H1 (cell line): ENCODE measurements around the gene NFIC. TPM values are rescaled to one million over a fixed set of nuclear protein-coding genes. Genes with fewer than 3 reads are reported as not detected.

Experiments used
- CTCF ChIA-PET: fragments of 300-600 bp; sonication (Branson Sonifier 250); formaldehyde crosslinking; loops from one replicate; lab custom pipeline; 2021; ENCODE audit not compliant: partially characterized antibody; lab: Charles Lee
- POLR2A ChIA-PET: fragments of 300-600 bp; sonication (Branson Sonifier 250); formaldehyde crosslinking; loops from one replicate; lab custom pipeline; 2021; ENCODE audit warnings: inconsistent platforms; ENCODE audit not compliant: partially characterized antibody; lab: Charles Lee
- DNase-seq, 2 experiments: peaks; one replicate each; pipeline versions ENCODE4 v3.0.0 to v3.0.0-alpha.2; 2010 to 2022; ENCODE audit warnings: low spot score in 2 of 2, low read depth in 1 of 2, mixed read lengths in 1 of 2
- FAIRE-seq: peaks from 2 replicates; lab custom pipeline; 2011; peaks lifted over from hg19 to GRCh38; lab: Jason Lieb, UNC
- H2AFZ ChIP-seq: 2 replicates; pipeline ENCODE4 v1.8.1; 2012; ENCODE audit warnings: low read length, inconsistent platforms
- H2AK5ac ChIP-seq: 2 replicates; pipeline ENCODE4 v1.6.1; 2013; ENCODE audit warnings: low read depth, low read length
- H2BK120ac ChIP-seq: replicated peaks from 2 replicates; pipeline ENCODE3; 2013; ENCODE audit warnings: low read depth, low read length, inconsistent platforms
- H2BK12ac ChIP-seq: 2 replicates; pipeline ENCODE4 v1.6.1; 2013; ENCODE audit warnings: low read depth, low read length
- H2BK15ac ChIP-seq: 2 replicates; pipeline ENCODE4 v1.6.1; 2013; ENCODE audit warnings: low read length
- H2BK20ac ChIP-seq: 2 replicates; pipeline ENCODE4 v1.6.1; 2013; ENCODE audit warnings: low read length
- H2BK5ac ChIP-seq: 2 replicates; pipeline ENCODE4 v1.6.1; 2013; ENCODE audit warnings: low read depth, low read length
- H3K14ac ChIP-seq: 2 replicates; pipeline ENCODE4 v1.6.1; 2013; ENCODE audit warnings: inconsistent platforms; ENCODE audit not compliant: insufficient read length
- H3K18ac ChIP-seq: 2 replicates; pipeline ENCODE4 v1.6.1; 2013; ENCODE audit warnings: low read length; ENCODE audit errors: extremely low read depth
- H3K23ac ChIP-seq: 2 replicates; pipeline ENCODE4 v1.6.1; 2013; ENCODE audit warnings: inconsistent platforms; ENCODE audit not compliant: insufficient read length
- H3K23me2 ChIP-seq: 2 replicates; pipeline ENCODE4 v1.6.1; 2013; ENCODE audit warnings: low read depth, low read length
- H3K27ac ChIP-seq: 2 replicates; pipeline ENCODE4 v1.6.1; 2011; ENCODE audit warnings: low read depth, low read length, inconsistent platforms
- H3K27me3 ChIP-seq, 4 experiments: replicated peaks in 1 of 4; 1 replicate in 1 of 4; 2 replicates in 3 of 4; pipeline versions ENCODE4 v1.6.1 to v1.8.1; 2011 to 2013; ENCODE audit warnings: low read length in 3 of 4, mild to moderate bottlenecking in 3 of 4, inconsistent platforms in 2 of 4, mixed read lengths in 2 of 4, moderate library complexity in 1 of 4; ENCODE audit not compliant: control insufficient read depth in 3 of 4, insufficient read depth in 3 of 4; ENCODE audit errors: extremely low read depth in 1 of 4
- H3K36me3 ChIP-seq, 4 experiments: 2 replicates each; pipeline versions ENCODE4 v1.6.1 to v1.8.1; 2011 to 2013; ENCODE audit warnings: mild to moderate bottlenecking in 4 of 4, low read length in 3 of 4, moderate library complexity in 2 of 4, control low read depth in 1 of 4, inconsistent platforms in 1 of 4; ENCODE audit not compliant: insufficient read depth in 4 of 4, control insufficient read depth in 2 of 4
- H3K4ac ChIP-seq: replicated peaks from 2 replicates; pipeline ENCODE3; 2013; ENCODE audit warnings: low read length, low read depth, mixed read lengths, inconsistent platforms; ENCODE audit not compliant: insufficient read length
- H3K4me1 ChIP-seq, 4 experiments: replicated peaks in 1 of 4; 1 replicate in 1 of 4; 2 replicates in 3 of 4; pipeline versions ENCODE4 v1.6.1 to v1.8.1; 2011 to 2013; ENCODE audit warnings: low read length in 3 of 4, inconsistent platforms in 2 of 4, mixed read lengths in 1 of 4; ENCODE audit not compliant: insufficient read depth in 4 of 4, control insufficient read depth in 3 of 4
- H3K4me2 ChIP-seq, 2 experiments: 2 replicates each; pipeline versions ENCODE4 v1.6.1 to v1.8.1; 2011 to 2013; ENCODE audit warnings: low read depth in 2 of 2, low read length in 2 of 2, control low read depth in 1 of 2, inconsistent platforms in 1 of 2, mild to moderate bottlenecking in 1 of 2; ENCODE audit not compliant: insufficient read depth in 1 of 2
- H3K4me3 ChIP-seq, 4 experiments: fragments of 200-600, 300-600 bp in 1 of 4; sonication (generic), shearing (Covaris generic), sonication (Bioruptor Twin) in 1 of 4; 2 replicates each; pipeline versions ENCODE4 v1.5.1 to v1.8.1; 2011 to 2016; ENCODE audit warnings: low read length in 4 of 4, low read depth in 3 of 4, control low read depth in 2 of 4, inconsistent platforms in 2 of 4, mild to moderate bottlenecking in 2 of 4, mixed read lengths in 1 of 4, moderate library complexity in 1 of 4; ENCODE audit not compliant: insufficient read depth in 2 of 4; ENCODE audit errors: extremely low read depth in 1 of 4
- H3K56ac ChIP-seq: replicated peaks from 2 replicates; pipeline ENCODE3; 2013; ENCODE audit warnings: low read depth, mild to moderate bottlenecking, mixed read lengths, low read length, inconsistent platforms; ENCODE audit not compliant: insufficient read length
- H3K79me1 ChIP-seq: 2 replicates; pipeline ENCODE4 v1.6.1; 2013; ENCODE audit warnings: low read depth, low read length, control low read depth
- H3K79me2 ChIP-seq, 2 experiments: 2 replicates each; pipeline versions ENCODE4 v1.6.1 to v1.8.1; 2012 to 2013; ENCODE audit warnings: low read length in 2 of 2, mild to moderate bottlenecking in 2 of 2, inconsistent platforms in 1 of 2; ENCODE audit not compliant: insufficient read depth in 2 of 2, control insufficient read depth in 1 of 2
- H3K9ac ChIP-seq, 4 experiments: replicated peaks in 1 of 4; 1 replicate in 1 of 4; 2 replicates in 3 of 4; pipeline versions ENCODE4 v1.6.1 to v1.8.1; 2011 to 2013; ENCODE audit warnings: low read depth in 3 of 4, low read length in 3 of 4, control low read depth in 2 of 4, mild to moderate bottlenecking in 2 of 4, moderate library complexity in 2 of 4, inconsistent platforms in 1 of 4; ENCODE audit errors: extremely low read depth in 1 of 4
- H3K9me3 ChIP-seq, 2 experiments: 2 replicates each; pipeline versions ENCODE4 v1.6.1 to v1.8.1; 2012 to 2013; ENCODE audit warnings: mild to moderate bottlenecking in 2 of 2, moderate library complexity in 2 of 2, control low read depth in 1 of 2, inconsistent platforms in 1 of 2, low read depth in 1 of 2, low read length in 1 of 2, mixed read lengths in 1 of 2; ENCODE audit not compliant: insufficient read depth in 2 of 2
- H4K20me1 ChIP-seq, 2 experiments: replicated peaks in 1 of 2; 2 replicates each; pipeline versions ENCODE3 to v1.8.1; 2011 to 2013; ENCODE audit warnings: inconsistent platforms in 2 of 2, low read length in 2 of 2, mild to moderate bottlenecking in 1 of 2; ENCODE audit not compliant: insufficient read depth in 2 of 2, control insufficient read depth in 1 of 2
- H4K5ac ChIP-seq: 2 replicates; pipeline ENCODE4 v1.6.1; 2013; ENCODE audit warnings: low read length, low read depth, mixed read lengths, inconsistent platforms; ENCODE audit not compliant: insufficient read length
- H4K8ac ChIP-seq: 2 replicates; pipeline ENCODE4 v1.8.0; 2013; ENCODE audit warnings: mild to moderate bottlenecking, moderate library complexity, low read length, inconsistent platforms; ENCODE audit not compliant: insufficient read depth; ENCODE audit errors: extremely low read depth
- H4K91ac ChIP-seq: replicated peaks from 2 replicates; pipeline ENCODE3; 2013; ENCODE audit warnings: low read length, mixed read lengths, inconsistent platforms; ENCODE audit not compliant: insufficient read length
- ATF2 ChIP-seq: IDR thresholded peaks from 2 replicates; pipeline ENCODE4 v1.6.1; 2012; ENCODE audit warnings: low read length, inconsistent platforms
- CTBP2 ChIP-seq: IDR thresholded peaks from 2 replicates; pipeline ENCODE4 v1.7.0; 2011; ENCODE audit warnings: borderline replicate concordance, mild to moderate bottlenecking, moderate library complexity, mixed read lengths, low read length; ENCODE audit not compliant: insufficient read depth, insufficient read length
- EZH2 ChIP-seq: fragments of 200-600 bp; sonication (generic); IDR thresholded peaks from 2 replicates; pipeline ENCODE4 v1.7.1; 2012; ENCODE audit warnings: low read depth, mild to moderate bottlenecking, moderate library complexity, low read length, inconsistent platforms; ENCODE audit not compliant: severe bottlenecking
- HDAC2 ChIP-seq, 2 experiments: fragments of 300-600 bp in 1 of 2; sonication (generic) in 1 of 2; IDR thresholded peaks; 2 replicates each; pipeline ENCODE4 v1.6.1; 2011 to 2012; ENCODE audit warnings: low read depth in 2 of 2, low read length in 2 of 2, mild to moderate bottlenecking in 2 of 2, moderate library complexity in 2 of 2, borderline replicate concordance in 1 of 2, inconsistent platforms in 1 of 2
- JUND ChIP-seq: IDR thresholded peaks from 2 replicates; pipeline ENCODE4 v1.6.1; 2011; ENCODE audit warnings: mild to moderate bottlenecking, improper control_type of control experiment, low read length
- KDM4A ChIP-seq: IDR thresholded peaks from one replicate; pipeline ENCODE4 v1.7.1; 2012; ENCODE audit warnings: low read depth, mild to moderate bottlenecking, moderate library complexity, low read length, inconsistent platforms; ENCODE audit not compliant: severe bottlenecking
- MAFK ChIP-seq: IDR thresholded peaks from 2 replicates; pipeline ENCODE4 v1.6.1; 2012; ENCODE audit warnings: low read depth, mild to moderate bottlenecking, improper control_type of control experiment, low read length
- RXRA ChIP-seq: IDR thresholded peaks from 2 replicates; pipeline ENCODE4 v1.6.1; 2011; ENCODE audit warnings: low read depth, mild to moderate bottlenecking, low read length, moderate library complexity; ENCODE audit not compliant: insufficient read depth
- SIRT6 ChIP-seq: IDR thresholded peaks from one replicate; pipeline ENCODE4 v1.7.1; 2012; ENCODE audit warnings: low read length, inconsistent platforms
- SP1 ChIP-seq: IDR thresholded peaks from 2 replicates; pipeline ENCODE4 v1.6.1; 2011; ENCODE audit warnings: low read depth, low read length
- WGBS, 2 experiments: shearing (Covaris generic) in 1 of 2; methylation state at CpG; one replicate each; pipeline versions ENCODE4 v1.1.6 to v1.1.7; 2013 to 2015; ENCODE audit warnings: low lambda C conversion rate in 2 of 2, mixed read lengths in 2 of 2, inconsistent platforms in 1 of 2, low coverage in 1 of 2, missing lambda C conversion rate in 1 of 2; ENCODE audit not compliant: insufficient replicate concordance in 2 of 2, insufficient coverage in 1 of 2, insufficient read length in 1 of 2; ENCODE audit errors: extremely low coverage in 1 of 2, missing lambda C conversion rate in 1 of 2; 5-methylcytosine and 5-hydroxymethylcytosine counted together
- polyA plus RNA-seq, 7 experiments: library from polyadenylated mRNA; depleted of rRNA in 3 of 7; stranded (reverse) in 5 of 7; unstranded in 2 of 7; fragments of >200 nt in 5 of 7; fragments of 200-250 nt in 2 of 7; gene quantifications; 1 replicate in 5 of 7; 2 replicates in 1 of 7; 4 replicates in 1 of 7; pipeline versions ENCODE4 v1.2.1 to v1.2.3, GENCODE V29; 2011 to 2013; ENCODE audit warnings: missing spikeins in 2 of 7, mixed read lengths in 2 of 7
- total RNA-seq: library from RNA; stranded (reverse); fragmentation: NEBNext Ultra II Directional; extraction: Animal tissue kit (Norgen Biotek cat#: 25700); gene quantifications from 2 replicates; pipeline ENCODE4 v1.2.1, GENCODE V29; 2021

Gene NFIC
- total and polyA plus RNA-seq, 2 of the 8 experiments (the other 6 are each of a cell fraction or from before 2014, with no cell fraction given) = 0.56 to 3.2 TPM

- H4K91ac ChIP-seq = peak overlapping the region; percentile 76
- no peak overlapping the region for H3K9ac ChIP-seq
- peak overlapping the region; percentile 29 to 61; a peak in 3 of 4 replicates for H3K4me2 ChIP-seq
- H3K14ac ChIP-seq = no peak overlapping the region
- no peak overlapping the region; the same call in 1 of the 2 replicates for H4K8ac ChIP-seq
- no peaks in the 10 kb centered on the region for H3K79me1 ChIP-seq
- no peak overlapping the region for H2BK120ac ChIP-seq
- POLR2A ChIA-PET = interaction anchor here (0.7 to 2.0 kb wide), 7 partner anchors 10 to 227 kb away, joined by 3 to 6 read pairs (median 4); no protein-coding TSS in a partner anchor
- H4K20me1 ChIP-seq = peaks cover 0 to 5% of the 10 kb centered on the region in 2 experiments
- H2BK15ac ChIP-seq = peak overlapping the region; percentile 6; the same call in 1 of the 2 replicates
- FAIRE-seq (no peak), DNase-seq (no peak)
- H3K23me2 ChIP-seq = peaks cover 2% of the 10 kb centered on the region; the same call in 1 of the 2 replicates
- H3K56ac ChIP-seq = no peak overlapping the region
- H3K27me3 ChIP-seq = no peaks in the 10 kb centered on the region
- peaks cover 3 to 15% (median 10%) of the 10 kb centered on the region in 4 experiments for H3K4me1 ChIP-seq
- CTCF ChIA-PET = interaction anchor here (0.6 to 5.9 kb wide), 12 partner anchors 10 to 429 kb away, joined by 3 to 66 read pairs (median 3); no protein-coding TSS in a partner anchor
- no peak overlapping the region for H3K23ac ChIP-seq
- peak overlapping the region in 1 of 4 experiments; percentile 35; a peak in 2 of 8 replicates for H3K4me3 ChIP-seq
- H3K9me3 ChIP-seq = no peaks in the 10 kb centered on the region
- H2AFZ ChIP-seq = no peak overlapping the region
- no peak overlapping the region for H2BK20ac ChIP-seq
- peak overlapping the region; percentile 3; the same call in 1 of the 2 replicates for H2BK12ac ChIP-seq
- no peaks in the 10 kb centered on the region for H3K36me3 ChIP-seq
- peak overlapping the region; percentile 44; the same call in 1 of the 2 replicates for H3K18ac ChIP-seq
- H4K5ac ChIP-seq = no peak overlapping the region
- peak overlapping the region; percentile 84 for H2BK5ac ChIP-seq
- H2AK5ac ChIP-seq = no peak overlapping the region
- 78% methylated on average over 24 of the region's 24 CpGs; no CpG with 5 or more reads in 1 of the 2 experiments for WGBS, 2 experiments
- no peak overlapping the region for H3K27ac ChIP-seq
- peak overlapping the region; percentile 63 for H3K4ac ChIP-seq
- H3K79me2 ChIP-seq = no peaks in the 10 kb centered on the region
- TF ChIP-seq JUND (no peak), RXRA (no peak), EZH2 (no peak), KDM4A (no peak), SIRT6 (no peak), ATF2 (no peak), CTBP2 (no peak), SP1 (no peak), HDAC2 (IDR thresholded peaks at IDR 0.05; ENCODE audit: borderline replicate concordance in 1 of 2, low read depth in 2 of 2, low read length in 2 of 2) (no peak), MAFK (no peak)
Observed at GRCh38 chr19:3444695-3445234, 78.4 kb downstream of the NFIC start.
